Tongue (tissue), 2 donors: Measurements from ENCODE around the gene MSN. TPM values are rescaled to one million over a fixed set of nuclear protein-coding genes. Genes with fewer than 3 reads are reported as not detected.
"Not testable (repeated sequence)": the region's sequence is repeated elsewhere in the genome, so short reads cannot be mapped to it uniquely, and the experiment has no call there.

ENCODE experiments used
- DNase-seq: peaks from one replicate; pipeline ENCODE4 v3.0.0-alpha.2; 2015
- total RNA-seq: library from RNA; depleted of rRNA; stranded (reverse); fragments of >200 nt; gene quantifications from one replicate; pipeline ENCODE4 v1.2.3, GENCODE V29; 2014

MSN gene
- 101 TPM for total RNA-seq

GRCh38 chrX:65667503-65668376 lies at the start of gene MSN:
Gene MSN, plus strand, starts transcription at chrX:65667654. Its CDS starts 188 bp downstream, at chrX:65667842.
- DNase-seq = peak; percentile 76

DNA sequence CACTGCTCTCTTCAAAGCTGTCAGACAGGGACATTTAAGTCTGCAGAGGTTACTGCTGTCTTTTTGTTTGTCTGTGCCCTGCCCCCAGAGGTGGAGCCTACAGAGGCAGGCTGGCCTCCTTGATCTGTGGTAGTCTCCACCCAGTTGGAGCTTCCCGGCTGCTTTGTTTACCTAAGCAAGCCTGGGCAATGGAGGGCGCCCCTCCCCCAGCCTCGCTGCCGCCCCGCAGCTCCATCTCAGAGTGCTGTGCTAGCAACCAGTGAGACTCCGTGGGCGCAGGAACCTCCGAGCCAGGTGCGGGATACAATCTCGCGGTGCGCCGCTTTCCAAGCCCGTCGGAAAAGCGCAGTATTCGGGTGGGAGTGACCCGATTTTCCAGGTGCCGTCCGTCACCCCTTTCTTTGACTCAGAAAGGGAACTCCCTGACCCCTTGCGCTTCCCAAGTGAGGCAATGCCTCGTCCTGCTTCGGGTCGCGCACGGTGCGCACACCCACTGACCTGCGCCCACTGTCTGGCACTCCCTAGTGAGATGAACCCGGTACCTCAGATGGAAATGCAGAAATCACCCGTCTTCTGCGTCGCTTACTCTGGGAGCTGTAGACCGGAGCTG lies 47.3 kb upstream of the MSN start:
- not testable (repeated sequence) for DNase-seq

DNA sequence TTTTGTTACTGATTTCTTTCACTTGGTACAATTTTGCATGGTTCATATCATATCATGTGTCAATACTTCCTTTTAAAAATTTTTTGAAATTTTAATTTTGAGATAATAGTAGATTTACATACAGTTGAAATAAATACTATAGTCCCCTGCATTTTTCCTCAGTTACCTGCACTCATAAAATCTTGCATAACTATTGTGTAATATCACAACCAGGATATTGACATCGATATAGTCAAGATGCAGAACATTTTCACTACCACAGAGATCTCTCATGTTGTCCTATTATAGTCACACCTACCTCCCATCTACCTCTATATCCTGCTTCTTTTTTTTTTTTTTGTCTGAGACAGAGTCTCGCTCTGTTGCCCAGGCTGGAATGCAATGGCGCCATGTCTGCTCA lies 36.7 kb upstream of the MSN start:
- no peak for DNase-seq

- DNase-seq = no peak
Measured at GRCh38 chrX:65633826-65634225, 33.6 kb upstream of the MSN start.

DNA sequence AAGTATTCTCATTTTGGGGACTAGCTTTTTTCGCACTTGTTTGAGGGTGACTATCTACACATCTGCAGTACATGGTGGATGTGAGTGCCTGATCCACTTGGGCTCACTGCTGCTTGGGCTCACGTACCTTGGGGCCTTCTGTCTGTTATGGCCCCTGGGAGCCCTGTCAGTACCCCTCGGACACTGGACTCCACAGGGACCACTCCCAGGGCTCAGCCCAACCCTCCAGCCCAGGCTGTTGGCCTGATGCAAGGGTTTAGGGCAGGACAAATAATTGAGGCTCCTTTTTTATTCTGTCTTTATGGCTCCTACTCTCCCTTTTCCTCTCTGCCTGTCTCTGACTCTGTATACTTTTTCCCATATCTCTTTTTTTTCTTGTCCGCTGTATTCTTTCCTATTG lies 32.7 kb upstream of the MSN start:
- no peak for DNase-seq

- peak; percentile 65 for DNase-seq
Measured at GRCh38 chrX:65635378-65635777, 32.1 kb upstream of the MSN start.

- DNase-seq = no peak
Measured at GRCh38 chrX:65635822-65636221, 31.6 kb upstream of the MSN start.

DNA sequence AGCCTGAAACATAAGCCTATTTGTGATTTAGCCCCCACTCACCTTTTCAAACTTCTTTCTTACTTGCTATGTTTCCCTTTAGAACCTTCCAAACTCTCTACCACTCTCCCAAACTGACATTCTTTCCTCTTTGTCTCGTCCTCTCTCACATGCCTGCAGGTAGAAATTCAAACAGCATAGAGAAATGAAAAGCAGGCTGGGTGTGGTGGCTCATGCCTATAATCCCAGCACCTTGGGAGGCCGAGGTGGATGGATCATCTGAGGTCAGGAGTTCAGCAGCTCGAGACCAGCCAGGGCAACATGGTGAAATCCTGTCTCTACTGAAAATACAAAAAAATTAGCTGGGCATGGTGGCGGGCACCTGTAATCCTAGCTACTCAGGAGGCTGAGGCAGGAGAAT lies 31.2 kb upstream of the MSN start:
- DNase-seq = not testable (repeated sequence)

DNA sequence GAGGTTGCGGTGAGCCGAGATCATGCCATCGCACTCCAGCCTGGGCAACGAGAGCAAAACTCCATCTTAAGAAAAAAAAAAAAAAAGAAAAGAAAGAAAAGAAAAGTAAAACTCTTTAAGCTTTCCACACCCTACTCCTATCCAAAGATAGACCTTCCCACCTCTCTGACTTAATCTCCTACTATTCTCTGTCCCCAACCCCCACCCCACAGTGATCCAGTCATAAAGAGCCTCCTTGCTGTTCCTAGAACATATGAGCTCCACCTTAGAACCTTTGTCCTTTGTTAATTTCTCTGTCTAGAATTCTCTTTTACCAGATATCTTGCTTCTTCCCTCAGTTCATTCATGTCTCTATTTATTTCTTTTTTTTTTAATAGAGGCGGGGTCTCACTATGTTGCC lies 30.1 kb upstream of the MSN start:
- DNase-seq = no peak

GRCh38 chrX:65642914-65643491 lies 24.5 kb upstream of the MSN start:
- DNase-seq = no peak

DNA sequence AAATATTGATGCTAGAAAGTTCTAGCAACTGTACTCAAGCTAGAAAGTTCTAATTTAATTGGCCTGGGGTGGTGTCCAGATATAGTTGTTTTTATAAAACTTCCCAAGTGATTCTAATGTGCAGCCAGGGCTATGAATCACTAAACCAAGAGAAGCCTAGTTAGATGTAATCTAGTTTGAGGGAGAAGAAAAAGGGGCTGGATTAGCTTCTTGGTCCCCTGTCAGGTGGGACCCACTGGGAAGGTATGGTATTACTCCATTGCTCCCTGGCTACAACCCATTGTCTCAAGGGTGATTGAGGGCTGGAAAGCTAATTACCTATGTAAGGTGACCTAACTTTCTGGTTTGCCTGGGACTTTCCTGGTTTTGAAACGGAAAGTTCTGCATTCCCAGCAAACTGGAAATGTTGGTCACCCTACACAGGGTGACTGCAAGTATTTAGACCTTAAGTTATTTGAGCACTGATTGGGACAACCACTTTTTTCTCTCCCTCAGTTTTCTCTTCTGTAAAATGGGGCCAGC lies 23.9 kb upstream of the MSN start:
- no peak for DNase-seq

DNA sequence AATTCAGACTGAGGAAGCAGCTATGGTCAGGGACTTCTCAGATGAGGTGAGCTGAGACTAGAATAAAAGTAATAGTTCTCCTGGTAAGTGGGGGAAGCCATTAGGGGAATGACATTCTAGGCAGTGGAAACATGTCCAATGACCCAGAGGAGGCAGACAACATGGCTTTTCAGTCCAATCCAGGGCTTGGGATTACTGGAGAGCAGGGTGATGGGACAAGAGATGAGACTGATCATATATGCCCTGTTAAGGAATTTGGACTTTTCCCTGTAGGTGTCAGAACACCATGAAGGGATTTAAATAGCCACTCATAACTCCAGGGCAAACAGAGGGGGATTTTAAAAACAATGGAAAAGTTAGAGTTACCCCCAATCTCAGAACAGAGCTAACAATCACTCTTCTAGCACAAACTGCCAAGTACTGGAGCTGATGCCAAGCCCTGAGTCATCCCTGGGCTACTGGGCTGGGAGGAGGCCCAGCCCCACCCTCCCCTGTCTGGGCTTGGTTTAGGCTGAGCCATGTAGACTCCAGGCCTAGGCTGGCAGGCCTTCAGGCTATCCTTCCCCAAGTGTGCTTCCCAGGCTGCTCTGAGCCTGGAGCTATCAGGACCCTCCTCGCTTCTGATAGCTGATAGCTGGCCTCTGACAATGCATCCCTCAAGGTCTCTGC lies 22.7 kb upstream of the MSN start:
- DNase-seq = peak; percentile 62

DNA sequence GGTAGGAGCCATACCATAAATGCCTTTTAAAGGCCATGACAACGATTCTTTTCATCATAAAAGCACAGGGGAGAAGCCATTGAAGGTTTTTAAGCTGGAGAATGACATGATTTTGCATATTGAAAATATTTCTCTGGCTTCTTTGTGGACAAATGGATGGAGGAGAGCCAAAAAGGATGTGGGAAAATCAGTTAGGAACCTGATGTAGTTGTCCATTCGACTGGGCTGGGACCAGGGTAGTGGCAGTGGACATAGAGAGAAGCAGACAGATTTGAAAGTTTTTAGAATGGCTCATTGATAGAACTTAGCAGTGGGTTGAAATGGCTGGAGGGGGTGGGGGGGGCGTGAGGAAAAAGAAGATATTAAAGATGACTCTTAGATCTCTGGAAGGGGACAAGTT lies 19.7 kb upstream of the MSN start:
- DNase-seq = no peak

- no peak for DNase-seq
Measured at GRCh38 chrX:65652098-65652497, 15.4 kb upstream of the MSN start.

DNA sequence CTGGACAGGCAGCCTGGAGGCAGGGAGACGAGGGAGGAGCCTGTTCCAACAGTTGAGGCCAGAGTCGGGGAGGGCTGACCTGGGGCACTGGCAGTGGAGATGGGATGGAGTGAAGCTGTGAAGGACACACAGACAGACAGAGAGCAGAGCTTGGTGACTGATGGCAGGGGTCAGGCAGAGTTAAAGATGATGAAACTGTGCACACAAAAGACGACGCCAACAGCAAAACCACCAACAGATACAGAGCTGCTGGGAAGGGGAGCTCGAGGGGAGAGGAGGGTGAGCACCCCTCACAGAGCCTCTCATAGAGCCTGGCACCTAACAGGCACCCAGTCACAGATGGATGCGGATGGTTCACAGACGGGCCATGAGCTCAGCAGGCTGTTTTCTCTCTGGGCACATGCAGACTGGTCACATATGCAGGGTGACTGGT lies 10.4 kb upstream of the MSN start:
- not testable (repeated sequence) for DNase-seq

GRCh38 chrX:65657659-65658058 lies 9.8 kb upstream of the MSN start:
- DNase-seq = no peak

DNA sequence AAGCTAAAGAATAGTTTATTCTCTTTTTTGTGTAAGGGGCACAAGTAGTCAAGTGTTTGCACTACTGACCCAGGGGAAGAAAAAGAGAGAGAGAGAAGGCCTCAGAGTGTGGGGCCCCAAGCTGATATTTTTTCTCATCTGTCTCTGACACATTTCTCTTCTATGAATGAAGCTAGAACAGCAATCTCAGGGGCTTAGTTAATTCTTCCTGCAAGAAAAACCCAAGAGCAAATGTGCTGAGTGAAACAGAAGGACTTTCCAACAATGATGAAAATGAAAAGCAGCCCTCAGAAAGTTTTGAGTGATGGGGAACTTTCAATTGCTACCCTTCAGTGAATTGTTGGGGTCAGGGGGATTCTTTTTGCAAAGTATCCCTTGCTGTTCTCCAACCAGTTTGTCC lies 9.2 kb upstream of the MSN start:
- DNase-seq = no peak

DNA sequence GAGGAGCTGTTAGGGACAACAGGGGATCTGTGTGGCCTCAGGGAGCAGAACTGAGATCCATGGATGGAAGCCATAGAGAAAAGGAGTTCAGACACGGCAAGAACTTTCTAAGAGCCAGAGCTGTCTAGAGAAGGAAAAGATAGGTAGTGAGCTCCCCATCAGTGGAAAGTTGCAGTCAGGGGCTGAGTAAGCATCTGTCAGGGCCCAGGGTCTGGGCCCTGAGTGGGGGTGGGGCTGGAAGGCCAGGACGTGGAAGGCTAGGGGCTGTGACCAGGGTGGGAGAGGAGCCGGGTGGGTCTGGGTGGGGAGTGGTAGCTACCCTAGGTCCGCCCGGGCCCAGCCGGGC lies 324 bp upstream of the MSN start:
- DNase-seq = no peak

GRCh38 chrX:65668377-65669310 lies 1.2 kb downstream of the MSN start:
- DNase-seq = peak; percentile 63

GRCh38 chrX:65671286-65671685 lies 3.8 kb downstream of the MSN start:
- DNase-seq = no peak

DNA sequence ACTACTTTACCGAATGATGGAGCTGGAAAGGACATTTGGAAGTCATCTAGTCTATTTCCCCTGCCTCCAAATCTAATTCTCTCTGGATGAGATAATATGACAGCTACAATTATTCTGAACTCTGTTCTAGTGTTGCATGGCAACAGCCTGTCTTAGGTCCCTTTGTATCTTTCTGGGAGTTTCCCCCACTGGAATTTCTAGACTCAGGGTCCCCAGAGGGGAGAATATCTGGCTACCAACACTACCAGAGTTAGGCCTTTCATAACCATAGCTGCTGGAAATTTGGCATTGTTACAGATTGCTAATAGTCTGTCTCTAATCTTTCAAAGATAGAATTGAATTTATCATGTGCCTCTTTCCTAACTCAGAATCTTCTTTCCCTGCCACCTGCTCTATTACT lies 4.5 kb downstream of the MSN start:
- peak; percentile 12 for DNase-seq

- no peak for DNase-seq
Measured at GRCh38 chrX:65673857-65674203, 6.4 kb downstream of the MSN start.
